SK-N-SH (cell line): ENCODE data around the gene PSMA6. TPM values are rescaled to one million over a fixed set of nuclear protein-coding genes. Genes with fewer than 3 reads are reported as not detected.

Source experiments
- CTCF ChIA-PET: fragments of 300-600, 350-600 bp; formaldehyde crosslinking; extraction: SDS; loops from one replicate; lab custom pipeline; 2021; lab: Yijun Ruan, JAX
- POLR2A ChIA-PET: fragments of 350-600 bp; sonication (Branson Sonifier 250); formaldehyde crosslinking; extraction: SDS; loops from one replicate; lab custom pipeline; 2020; ENCODE audit warnings: antibody characterized with exemption, inconsistent platforms; lab: Yijun Ruan, JAX
- DNase-seq: peaks from one replicate; pipeline ENCODE4 v3.0.0; 2012
- H2AFZ ChIP-seq: fragments of 200-600 bp; sonication (generic); 2 replicates; pipeline ENCODE4 v1.8.1; 2016; ENCODE audit warnings: antibody characterized with exemption, mild to moderate bottlenecking, low read depth
- H3F3A ChIP-seq: fragments of 200-600 bp; sonication (generic); replicated peaks from 2 replicates; pipeline ENCODE3; 2016; ENCODE audit warnings: antibody characterized with exemption, mild to moderate bottlenecking; ENCODE audit not compliant: insufficient read depth
- H3K27ac ChIP-seq, 2 experiments: fragments of 200-500 bp in 1 of 2; fragments of 200-600 bp in 1 of 2; sonication (Bioruptor generic) in 1 of 2; sonication (generic), shearing (Covaris generic) in 1 of 2; 2 replicates each; pipeline versions ENCODE4 v1.5.1 to v1.6.1; 2014 to 2016; ENCODE audit warnings: low read depth in 2 of 2, inconsistent platforms in 1 of 2, low read length in 1 of 2, mild to moderate bottlenecking in 1 of 2, mixed read lengths in 1 of 2
- H3K27me3 ChIP-seq: fragments of 200-600 bp; sonication (generic), shearing (Covaris generic); 2 replicates; pipeline ENCODE4 v1.6.1; 2016; ENCODE audit warnings: mixed run types; ENCODE audit not compliant: insufficient read depth
- H3K36me3 ChIP-seq, 2 experiments: fragments of 200-500 bp in 1 of 2; fragments of 200-600 bp in 1 of 2; sonication (Bioruptor generic) in 1 of 2; sonication (generic) in 1 of 2; replicated peaks in 1 of 2; 2 replicates each; pipeline versions ENCODE3 to v1.5.1; 2014 to 2016; ENCODE audit warnings: low read length in 1 of 2, mild to moderate bottlenecking in 1 of 2; ENCODE audit not compliant: insufficient read depth in 2 of 2, control insufficient read depth in 1 of 2
- H3K4me1 ChIP-seq, 2 experiments: fragments of 200-500 bp in 1 of 2; fragments of 200-600 bp in 1 of 2; sonication (Bioruptor generic) in 1 of 2; sonication (generic), shearing (Covaris generic) in 1 of 2; 2 replicates each; pipeline versions ENCODE4 v1.5.1 to v1.6.1; 2014 to 2016; ENCODE audit warnings: low read depth in 1 of 2, low read length in 1 of 2, mixed run types in 1 of 2; ENCODE audit not compliant: insufficient read depth in 2 of 2, control insufficient read depth in 1 of 2
- H3K4me2 ChIP-seq: fragments of 200-600 bp; sonication (generic), shearing (Covaris generic); 2 replicates; pipeline ENCODE4 v1.6.1; 2017; ENCODE audit warnings: mixed run types
- H3K4me3 ChIP-seq, 2 experiments: fragments of 200-500 bp in 1 of 2; fragments of 200-600 bp in 1 of 2; sonication (Bioruptor generic) in 1 of 2; sonication (generic), shearing (Covaris generic) in 1 of 2; 2 replicates each; pipeline versions ENCODE4 v1.5.1 to v1.8.1; 2014 to 2016; ENCODE audit warnings: low read depth in 2 of 2, inconsistent platforms in 1 of 2, low read length in 1 of 2, mild to moderate bottlenecking in 1 of 2, mixed read lengths in 1 of 2, moderate library complexity in 1 of 2
- H3K79me2 ChIP-seq: fragments of 200-600 bp; sonication (generic); 2 replicates; pipeline ENCODE4 v1.8.1; 2017; ENCODE audit warnings: mild to moderate bottlenecking; ENCODE audit not compliant: insufficient read depth
- H3K9ac ChIP-seq: fragments of 200-600 bp; sonication (generic); 2 replicates; pipeline ENCODE4 v1.6.1; 2017; ENCODE audit warnings: mixed run types
- H3K9me2 ChIP-seq: fragments of 200-600 bp; sonication (generic); 2 replicates; pipeline ENCODE4 v1.6.1; 2017; ENCODE audit warnings: mixed run types
- H3K9me3 ChIP-seq: fragments of 200-600 bp; sonication (generic); 2 replicates; pipeline ENCODE4 v1.6.1; 2017; ENCODE audit warnings: mixed run types, mild to moderate bottlenecking, moderate library complexity
- H4K20me1 ChIP-seq: fragments of 200-600 bp; sonication (generic); 2 replicates; pipeline ENCODE4 v1.6.1; 2017; ENCODE audit warnings: mild to moderate bottlenecking, mixed run types; ENCODE audit not compliant: insufficient read depth
- ELF1 ChIP-seq: IDR thresholded peaks from 2 replicates; pipeline ENCODE4 v1.4.0; 2012
- EZH2phosphoT487 ChIP-seq: fragments of 200-600 bp; sonication (generic); IDR thresholded peaks from 2 replicates; pipeline ENCODE4 v1.6.1; 2017; ENCODE audit warnings: low read depth, mixed run types, mild to moderate bottlenecking, antibody characterized with exemption, moderate library complexity, borderline replicate concordance
- FOSL2 ChIP-seq: IDR thresholded peaks from 2 replicates; pipeline ENCODE4 v1.4.0; 2012; ENCODE audit warnings: low read depth, mild to moderate bottlenecking, moderate library complexity, borderline replicate concordance
- FOXJ3 ChIP-seq: sonication (generic); formaldehyde crosslinking; IDR thresholded peaks from 2 replicates; pipeline ENCODE4 v1.5.1; 2020; ENCODE audit warnings: mild to moderate bottlenecking, missing genetic modification reagents
- FOXM1 ChIP-seq: IDR thresholded peaks from 2 replicates; pipeline ENCODE4 v1.4.0; 2012; ENCODE audit warnings: low read depth, mild to moderate bottlenecking
- GATA2 ChIP-seq: sonication (generic); formaldehyde crosslinking; IDR thresholded peaks from 2 replicates; pipeline ENCODE4 v1.5.0; 2020; ENCODE audit warnings: mild to moderate bottlenecking, missing genetic modification reagents
- JUND ChIP-seq: IDR thresholded peaks from 2 replicates; pipeline ENCODE4 v1.4.0; 2012
- MEF2A ChIP-seq: IDR thresholded peaks from 2 replicates; pipeline ENCODE4 v1.4.0; 2012; ENCODE audit warnings: low read depth, borderline replicate concordance
- MXI1 ChIP-seq: IDR thresholded peaks from 2 replicates; pipeline ENCODE4 v1.6.1; 2012; ENCODE audit warnings: mild to moderate bottlenecking, low read depth, low read length, improper control_type of control experiment
- NFIC ChIP-seq: IDR thresholded peaks from 2 replicates; pipeline ENCODE4 v1.4.0; 2012; ENCODE audit warnings: borderline replicate concordance
- POLR2AphosphoS5 ChIP-seq: IDR thresholded peaks from 2 replicates; pipeline ENCODE4 v1.6.1; 2012; ENCODE audit warnings: low read depth, low read length
- RAD21 ChIP-seq: IDR thresholded peaks from 2 replicates; pipeline ENCODE4 v1.6.1; 2012; ENCODE audit warnings: mild to moderate bottlenecking, low read length
- RFX5 ChIP-seq: IDR thresholded peaks from 2 replicates; pipeline ENCODE4 v1.6.1; 2012; ENCODE audit warnings: mild to moderate bottlenecking, improper control_type of control experiment, low read length
- RXRA ChIP-seq: IDR thresholded peaks from 2 replicates; pipeline ENCODE4 v1.4.0; 2012; ENCODE audit warnings: low read depth, mild to moderate bottlenecking, borderline replicate concordance
- SIN3A ChIP-seq: IDR thresholded peaks from 2 replicates; pipeline ENCODE4 v1.6.1; 2012; ENCODE audit warnings: low read depth, mild to moderate bottlenecking, low read length, moderate library complexity, borderline replicate concordance
- SMC3 ChIP-seq: IDR thresholded peaks from 2 replicates; pipeline ENCODE4 v1.6.1; 2012; ENCODE audit warnings: low read depth, low read length, improper control_type of control experiment
- TAF1 ChIP-seq: IDR thresholded peaks from 2 replicates; pipeline ENCODE4 v1.6.1; 2012; ENCODE audit warnings: low read depth, mild to moderate bottlenecking, low read length, moderate library complexity, borderline replicate concordance
- TCF12 ChIP-seq: IDR thresholded peaks from 2 replicates; pipeline ENCODE4 v1.4.0; 2012
- WGBS: methylation state at CpG from one replicate; pipeline ENCODE4 v1.1.6; 2017; ENCODE audit warnings: low lambda C conversion rate; 5-methylcytosine and 5-hydroxymethylcytosine counted together
- polyA plus RNA-seq, 3 experiments: library from polyadenylated mRNA; depleted of rRNA; stranded (reverse); fragments of >200 nt; gene quantifications; 2 replicates each; pipeline ENCODE4 v1.2.3, GENCODE V29; 2012
- TF ChIP-seq, protein P1 (sequence below): IDR thresholded peaks from 2 replicates; pipeline ENCODE4 v1.6.1; 2012; ENCODE audit warnings: mild to moderate bottlenecking, low read depth, low read length, moderate library complexity
- TF ChIP-seq, protein P2 (sequence below): IDR thresholded peaks from 2 replicates; pipeline ENCODE4 v1.4.0; 2012; ENCODE audit warnings: low read depth, borderline replicate concordance
- TF ChIP-seq, protein P3 (sequence below): fragments of 150-350 bp; IDR thresholded peaks from 2 replicates; pipeline ENCODE4 v1.6.1; 2016; ENCODE audit warnings: mild to moderate bottlenecking, low read depth, low read length

The PSMA6 gene
- polyA plus RNA-seq, 1 of the 3 experiments (the other 2 are of a cell fraction) = 174 TPM

DNA sequence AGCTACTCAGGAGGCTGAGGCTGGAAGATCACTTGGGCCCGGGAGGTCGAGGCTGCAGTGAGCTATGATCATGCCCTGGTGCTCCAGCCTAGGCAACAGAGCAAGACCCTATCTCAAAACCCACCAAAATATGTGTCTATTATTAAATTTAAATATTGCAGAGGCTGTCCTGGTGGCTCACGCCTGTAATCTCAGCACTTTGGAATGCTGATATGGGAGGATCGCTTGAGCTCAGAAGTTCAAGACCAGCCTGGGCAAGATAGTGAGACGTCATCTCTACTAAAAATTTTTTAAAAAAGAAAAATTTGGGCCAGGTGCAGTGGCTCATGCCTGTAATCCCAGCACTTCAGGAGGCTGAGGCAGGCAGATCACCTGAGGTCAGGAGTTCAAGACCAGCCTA is 13.9 kb downstream of the PSMA6 start:
- H3K27me3 ChIP-seq = no peaks in the 10 kb centered on the region
- 0 out of 2 replicates have a peak, but pooled peaks cover 4% of the 10 kb centered on the region for H3K9me3 ChIP-seq
- H3K4me1 ChIP-seq = no peaks in the 10 kb centered on the region
- TF ChIP-seq JUND (no peak), TCF12 (no peak), FOSL2 (no peak), MEF2A (no peak), POLR2AphosphoS5 (no peak), GATA2 (CRISPR knock-in tag) (no peak), RAD21 (no peak), FOXM1 (no peak), SMC3 (no peak), ELF1 (no peak), FOXJ3 (no peak), EZH2phosphoT487 (no peak), NFIC (no peak)
- H3K4me2 ChIP-seq = no peak overlapping the region
- H3K4me3 ChIP-seq = no peak overlapping the region
- H3K9ac ChIP-seq = no peak overlapping the region
- ChIA-PET POLR2A (interaction anchor here (1.5 kb wide), 1 partner anchor 14 kb away, joined by 8 read pairs; the partner anchor contains the start of gene PSMA6), CTCF (interaction anchor here (1.5 kb wide), 1 partner anchor 512 kb away, joined by 3 read pairs; no protein-coding TSS in a partner anchor)
- H3K9me2 ChIP-seq = no peaks in the 10 kb centered on the region
- 93% methylated on average over 4 of the region's 5 CpGs for WGBS
- peaks cover 95% of the 10 kb centered on the region for H3K79me2 ChIP-seq
- no peak for DNase-seq
- peaks cover 30% of the 10 kb centered on the region for H3F3A ChIP-seq
- peaks cover 16 to 44% of the 10 kb centered on the region in 2 experiments for H3K36me3 ChIP-seq
- H3K27ac ChIP-seq = no peak overlapping the region
- H4K20me1 ChIP-seq = peaks cover 69% of the 10 kb centered on the region
- H2AFZ ChIP-seq = no peak overlapping the region

GRCh38 chr14:35317820-35318219 is 25.6 kb downstream of the PSMA6 start:
- Histone ChIP-seq H3K36me3 (peaks cover 45 to 52% of the 10 kb centered on the region in 2 experiments), H2AFZ (no peak overlapping the region)
- WGBS = 97% methylated on average over 3 of the region's 3 CpGs
- no peak for TF ChIP-seq RAD21
- TF ChIP-seq TAF1 = no peak
- TF ChIP-seq MXI1 = no peak
- TF ChIP-seq, protein P1, sequence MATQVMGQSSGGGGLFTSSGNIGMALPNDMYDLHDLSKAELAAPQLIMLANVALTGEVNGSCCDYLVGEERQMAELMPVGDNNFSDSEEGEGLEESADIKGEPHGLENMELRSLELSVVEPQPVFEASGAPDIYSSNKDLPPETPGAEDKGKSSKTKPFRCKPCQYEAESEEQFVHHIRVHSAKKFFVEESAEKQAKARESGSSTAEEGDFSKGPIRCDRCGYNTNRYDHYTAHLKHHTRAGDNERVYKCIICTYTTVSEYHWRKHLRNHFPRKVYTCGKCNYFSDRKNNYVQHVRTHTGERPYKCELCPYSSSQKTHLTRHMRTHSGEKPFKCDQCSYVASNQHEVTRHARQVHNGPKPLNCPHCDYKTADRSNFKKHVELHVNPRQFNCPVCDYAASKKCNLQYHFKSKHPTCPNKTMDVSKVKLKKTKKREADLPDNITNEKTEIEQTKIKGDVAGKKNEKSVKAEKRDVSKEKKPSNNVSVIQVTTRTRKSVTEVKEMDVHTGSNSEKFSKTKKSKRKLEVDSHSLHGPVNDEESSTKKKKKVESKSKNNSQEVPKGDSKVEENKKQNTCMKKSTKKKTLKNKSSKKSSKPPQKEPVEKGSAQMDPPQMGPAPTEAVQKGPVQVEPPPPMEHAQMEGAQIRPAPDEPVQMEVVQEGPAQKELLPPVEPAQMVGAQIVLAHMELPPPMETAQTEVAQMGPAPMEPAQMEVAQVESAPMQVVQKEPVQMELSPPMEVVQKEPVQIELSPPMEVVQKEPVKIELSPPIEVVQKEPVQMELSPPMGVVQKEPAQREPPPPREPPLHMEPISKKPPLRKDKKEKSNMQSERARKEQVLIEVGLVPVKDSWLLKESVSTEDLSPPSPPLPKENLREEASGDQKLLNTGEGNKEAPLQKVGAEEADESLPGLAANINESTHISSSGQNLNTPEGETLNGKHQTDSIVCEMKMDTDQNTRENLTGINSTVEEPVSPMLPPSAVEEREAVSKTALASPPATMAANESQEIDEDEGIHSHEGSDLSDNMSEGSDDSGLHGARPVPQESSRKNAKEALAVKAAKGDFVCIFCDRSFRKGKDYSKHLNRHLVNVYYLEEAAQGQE = no peak
- TF ChIP-seq SIN3A = no peak
- no peak for TF ChIP-seq RXRA
- TF ChIP-seq, protein P2, sequence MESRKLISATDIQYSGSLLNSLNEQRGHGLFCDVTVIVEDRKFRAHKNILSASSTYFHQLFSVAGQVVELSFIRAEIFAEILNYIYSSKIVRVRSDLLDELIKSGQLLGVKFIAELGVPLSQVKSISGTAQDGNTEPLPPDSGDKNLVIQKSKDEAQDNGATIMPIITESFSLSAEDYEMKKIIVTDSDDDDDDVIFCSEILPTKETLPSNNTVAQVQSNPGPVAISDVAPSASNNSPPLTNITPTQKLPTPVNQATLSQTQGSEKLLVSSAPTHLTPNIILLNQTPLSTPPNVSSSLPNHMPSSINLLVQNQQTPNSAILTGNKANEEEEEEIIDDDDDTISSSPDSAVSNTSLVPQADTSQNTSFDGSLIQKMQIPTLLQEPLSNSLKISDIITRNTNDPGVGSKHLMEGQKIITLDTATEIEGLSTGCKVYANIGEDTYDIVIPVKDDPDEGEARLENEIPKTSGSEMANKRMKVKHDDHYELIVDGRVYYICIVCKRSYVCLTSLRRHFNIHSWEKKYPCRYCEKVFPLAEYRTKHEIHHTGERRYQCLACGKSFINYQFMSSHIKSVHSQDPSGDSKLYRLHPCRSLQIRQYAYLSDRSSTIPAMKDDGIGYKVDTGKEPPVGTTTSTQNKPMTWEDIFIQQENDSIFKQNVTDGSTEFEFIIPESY = no peak
- no peak for TF ChIP-seq RFX5
- TF ChIP-seq FOXM1 = no peak
- TF ChIP-seq MEF2A = no peak
- TF ChIP-seq, protein P3, sequence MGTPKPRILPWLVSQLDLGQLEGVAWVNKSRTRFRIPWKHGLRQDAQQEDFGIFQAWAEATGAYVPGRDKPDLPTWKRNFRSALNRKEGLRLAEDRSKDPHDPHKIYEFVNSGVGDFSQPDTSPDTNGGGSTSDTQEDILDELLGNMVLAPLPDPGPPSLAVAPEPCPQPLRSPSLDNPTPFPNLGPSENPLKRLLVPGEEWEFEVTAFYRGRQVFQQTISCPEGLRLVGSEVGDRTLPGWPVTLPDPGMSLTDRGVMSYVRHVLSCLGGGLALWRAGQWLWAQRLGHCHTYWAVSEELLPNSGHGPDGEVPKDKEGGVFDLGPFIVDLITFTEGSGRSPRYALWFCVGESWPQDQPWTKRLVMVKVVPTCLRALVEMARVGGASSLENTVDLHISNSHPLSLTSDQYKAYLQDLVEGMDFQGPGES = no peak

More at GRCh38 chr14:35317820-35318219, 25.6 kb downstream of the PSMA6 start:
- Histone ChIP-seq H3K4me1 (no peaks in the 10 kb centered on the region), H3K4me2 (no peak overlapping the region), H3K9me3 (no peaks in the 10 kb centered on the region), H3K9ac (no peak overlapping the region), H3K27me3 (no peaks in the 10 kb centered on the region), H3K79me2 (no peaks in the 10 kb centered on the region), H3F3A (peaks cover 4% of the 10 kb centered on the region), H3K27ac (no peak overlapping the region), H3K4me3 (no peak overlapping the region), H3K9me2 (no peaks in the 10 kb centered on the region), H4K20me1 (no peaks in the 10 kb centered on the region)
- CTCF ChIA-PET = interaction anchor here (1.2 kb wide), 1 partner anchor 15 kb away, joined by 3 read pairs; no protein-coding TSS in a partner anchor
- no peak for DNase-seq
- POLR2A ChIA-PET = interaction anchor here (0.5 to 1.1 kb wide), 2 partner anchors 9 to 25 kb away, joined by 3 to 4 read pairs; no protein-coding TSS in a partner anchor
